Measurements from ENCODE around the gene TMEM218.

DNA sequence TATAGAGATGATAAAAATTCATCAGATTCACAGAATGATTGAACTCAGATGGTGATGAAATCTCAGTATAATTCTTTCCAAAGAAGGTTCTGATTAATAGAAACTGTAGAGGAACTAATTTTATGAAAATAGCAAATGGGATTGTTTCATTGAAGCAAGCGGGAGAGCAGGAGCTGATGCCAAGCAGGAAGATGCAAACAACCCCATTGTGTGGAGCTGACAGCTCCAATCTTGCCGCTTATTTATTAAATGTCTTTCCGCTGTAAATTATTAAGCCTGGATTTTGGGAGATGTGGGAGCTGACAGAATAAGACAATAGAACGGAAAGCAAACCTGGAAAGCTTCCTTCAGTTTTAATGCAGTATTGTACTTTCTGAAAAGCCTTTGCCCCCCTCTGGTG lies 6.0 kb upstream of the TMEM218 start:
- TF ChIP-seq, protein P1, sequence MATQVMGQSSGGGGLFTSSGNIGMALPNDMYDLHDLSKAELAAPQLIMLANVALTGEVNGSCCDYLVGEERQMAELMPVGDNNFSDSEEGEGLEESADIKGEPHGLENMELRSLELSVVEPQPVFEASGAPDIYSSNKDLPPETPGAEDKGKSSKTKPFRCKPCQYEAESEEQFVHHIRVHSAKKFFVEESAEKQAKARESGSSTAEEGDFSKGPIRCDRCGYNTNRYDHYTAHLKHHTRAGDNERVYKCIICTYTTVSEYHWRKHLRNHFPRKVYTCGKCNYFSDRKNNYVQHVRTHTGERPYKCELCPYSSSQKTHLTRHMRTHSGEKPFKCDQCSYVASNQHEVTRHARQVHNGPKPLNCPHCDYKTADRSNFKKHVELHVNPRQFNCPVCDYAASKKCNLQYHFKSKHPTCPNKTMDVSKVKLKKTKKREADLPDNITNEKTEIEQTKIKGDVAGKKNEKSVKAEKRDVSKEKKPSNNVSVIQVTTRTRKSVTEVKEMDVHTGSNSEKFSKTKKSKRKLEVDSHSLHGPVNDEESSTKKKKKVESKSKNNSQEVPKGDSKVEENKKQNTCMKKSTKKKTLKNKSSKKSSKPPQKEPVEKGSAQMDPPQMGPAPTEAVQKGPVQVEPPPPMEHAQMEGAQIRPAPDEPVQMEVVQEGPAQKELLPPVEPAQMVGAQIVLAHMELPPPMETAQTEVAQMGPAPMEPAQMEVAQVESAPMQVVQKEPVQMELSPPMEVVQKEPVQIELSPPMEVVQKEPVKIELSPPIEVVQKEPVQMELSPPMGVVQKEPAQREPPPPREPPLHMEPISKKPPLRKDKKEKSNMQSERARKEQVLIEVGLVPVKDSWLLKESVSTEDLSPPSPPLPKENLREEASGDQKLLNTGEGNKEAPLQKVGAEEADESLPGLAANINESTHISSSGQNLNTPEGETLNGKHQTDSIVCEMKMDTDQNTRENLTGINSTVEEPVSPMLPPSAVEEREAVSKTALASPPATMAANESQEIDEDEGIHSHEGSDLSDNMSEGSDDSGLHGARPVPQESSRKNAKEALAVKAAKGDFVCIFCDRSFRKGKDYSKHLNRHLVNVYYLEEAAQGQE (IDR thresholded peaks at IDR 0.05; ENCODE audit: insufficient replicate concordance, low read depth), result no peak
- TF ChIP-seq, protein P2, sequence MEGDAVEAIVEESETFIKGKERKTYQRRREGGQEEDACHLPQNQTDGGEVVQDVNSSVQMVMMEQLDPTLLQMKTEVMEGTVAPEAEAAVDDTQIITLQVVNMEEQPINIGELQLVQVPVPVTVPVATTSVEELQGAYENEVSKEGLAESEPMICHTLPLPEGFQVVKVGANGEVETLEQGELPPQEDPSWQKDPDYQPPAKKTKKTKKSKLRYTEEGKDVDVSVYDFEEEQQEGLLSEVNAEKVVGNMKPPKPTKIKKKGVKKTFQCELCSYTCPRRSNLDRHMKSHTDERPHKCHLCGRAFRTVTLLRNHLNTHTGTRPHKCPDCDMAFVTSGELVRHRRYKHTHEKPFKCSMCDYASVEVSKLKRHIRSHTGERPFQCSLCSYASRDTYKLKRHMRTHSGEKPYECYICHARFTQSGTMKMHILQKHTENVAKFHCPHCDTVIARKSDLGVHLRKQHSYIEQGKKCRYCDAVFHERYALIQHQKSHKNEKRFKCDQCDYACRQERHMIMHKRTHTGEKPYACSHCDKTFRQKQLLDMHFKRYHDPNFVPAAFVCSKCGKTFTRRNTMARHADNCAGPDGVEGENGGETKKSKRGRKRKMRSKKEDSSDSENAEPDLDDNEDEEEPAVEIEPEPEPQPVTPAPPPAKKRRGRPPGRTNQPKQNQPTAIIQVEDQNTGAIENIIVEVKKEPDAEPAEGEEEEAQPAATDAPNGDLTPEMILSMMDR (IDR thresholded peaks at IDR 0.05; ENCODE audit: insufficient read depth, low read length), result no peak
- TF ChIP-seq POLR2AphosphoS5 (IDR thresholded peaks at IDR 0.05; ENCODE audit: low read depth) (no peak), GABPA (IDR thresholded peaks at IDR 0.05; ENCODE audit: low read depth) (no peak)

All from HL-60 (cell line).